Measurements from ENCODE around the gene AGTR1.

The AGTR1 gene

GRCh38 chr3:148697306-148698189 lies at the start of gene AGTR1:
AGTR1 (plus strand) TSS chr3:148697903; CDS start chr3:148741036, 43,133 bp downstream.
- DNase-seq (ENCODE audit: low read depth), result no peak

- no peak for DNase-seq (ENCODE audit: low read depth)
These were observed 48.9 kb upstream of the AGTR1 start for GRCh38 chr3:148648685-148649352.

GRCh38 chr3:148651549-148651948 lies 46.2 kb upstream of the AGTR1 start:
- DNase-seq (ENCODE audit: low read depth), result no peak

- DNase-seq (ENCODE audit: low read depth), result no peak
These were observed 43.3 kb upstream of the AGTR1 start for GRCh38 chr3:148654433-148654832.

DNA sequence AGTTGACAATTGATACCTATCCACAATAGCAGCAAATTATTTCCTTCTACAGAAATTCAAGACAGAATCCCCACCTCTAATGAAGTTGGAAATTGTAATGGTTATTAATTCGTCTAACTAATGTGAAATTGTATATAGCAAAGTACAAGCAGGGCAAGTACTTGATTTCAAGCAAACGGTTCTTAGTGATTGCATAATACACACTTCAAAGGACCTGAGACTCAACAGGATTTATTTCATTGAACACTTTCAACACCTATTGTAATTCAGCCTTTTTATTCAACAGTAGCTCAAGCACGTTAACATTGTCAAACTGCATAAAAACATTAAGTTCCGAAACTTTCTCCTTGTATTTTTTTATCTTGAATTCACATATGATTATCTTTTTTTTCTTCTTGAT lies 40.2 kb upstream of the AGTR1 start:
- DNase-seq (ENCODE audit: low read depth), result no peak

- no peak for DNase-seq (ENCODE audit: low read depth)
These were observed 38.2 kb upstream of the AGTR1 start for GRCh38 chr3:148659512-148659911.

DNA sequence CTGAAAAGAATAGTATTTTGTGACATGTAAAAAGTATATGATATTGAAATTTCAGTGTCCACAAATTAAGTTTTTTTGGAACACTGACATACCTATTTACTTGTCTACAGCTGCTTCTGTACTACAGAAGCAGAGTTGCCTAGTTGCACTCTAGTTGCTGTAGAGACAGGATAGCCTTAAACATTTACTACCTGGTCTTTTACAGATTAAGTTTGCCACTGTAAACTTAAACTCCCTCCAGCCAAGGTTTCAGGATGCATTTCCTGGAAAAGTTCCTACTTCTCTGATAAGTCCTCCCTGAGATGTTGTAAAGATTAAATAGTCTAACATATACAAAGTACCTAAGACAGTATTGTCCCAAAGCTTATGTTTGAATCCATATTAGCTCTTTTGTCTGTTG lies 17.4 kb upstream of the AGTR1 start:
- no peak for DNase-seq (ENCODE audit: low read depth)

- DNase-seq (ENCODE audit: low read depth), result no peak
These were observed 16.6 kb upstream of the AGTR1 start for GRCh38 chr3:148681080-148681479.

- no peak for DNase-seq (ENCODE audit: low read depth)
These were observed 14.7 kb upstream of the AGTR1 start for GRCh38 chr3:148682997-148683396.

DNA sequence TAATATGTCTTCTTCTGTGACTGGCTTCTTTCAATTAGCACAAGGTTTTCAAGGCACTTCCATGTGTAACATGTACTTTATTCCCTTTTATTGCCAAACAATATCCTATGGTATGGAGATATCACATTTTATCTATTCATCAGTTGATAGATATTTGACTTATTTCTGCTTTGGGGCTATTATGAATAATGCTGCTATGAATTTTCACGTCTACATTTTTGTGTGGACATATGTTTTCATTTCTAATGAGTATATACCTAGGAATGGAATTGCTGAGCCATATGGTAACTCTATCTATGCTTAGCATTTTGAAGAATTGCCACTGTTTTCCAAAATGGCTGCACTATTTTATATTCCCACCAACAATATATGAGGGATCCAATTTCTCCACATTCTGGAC lies 3.6 kb upstream of the AGTR1 start:
- no peak for DNase-seq (ENCODE audit: low read depth)

- no peak for DNase-seq (ENCODE audit: low read depth)
These were observed 597 bp downstream of the AGTR1 start for GRCh38 chr3:148698190-148698810.

DNA sequence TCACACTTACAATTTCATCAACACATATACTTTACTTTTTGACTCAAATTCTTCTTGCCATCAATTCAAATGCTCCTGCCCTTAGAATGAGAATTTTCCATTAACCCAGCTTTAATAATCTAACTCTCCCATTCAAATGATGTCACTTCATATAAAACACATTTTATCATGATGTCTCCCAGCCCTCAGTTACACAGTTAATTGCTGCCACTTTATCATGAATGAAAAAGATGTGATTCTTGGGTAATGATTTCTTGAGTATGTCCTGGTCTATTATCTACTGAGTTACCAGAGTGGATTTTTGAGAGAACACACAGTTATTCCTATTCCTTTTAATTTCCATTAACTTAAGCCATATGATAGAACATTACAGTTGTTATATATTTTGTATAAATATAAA lies 7.6 kb downstream of the AGTR1 start:
- no peak for DNase-seq (ENCODE audit: low read depth)

- DNase-seq (ENCODE audit: low read depth), result no peak
These were observed 10.1 kb downstream of the AGTR1 start for GRCh38 chr3:148707601-148708380.

DNA sequence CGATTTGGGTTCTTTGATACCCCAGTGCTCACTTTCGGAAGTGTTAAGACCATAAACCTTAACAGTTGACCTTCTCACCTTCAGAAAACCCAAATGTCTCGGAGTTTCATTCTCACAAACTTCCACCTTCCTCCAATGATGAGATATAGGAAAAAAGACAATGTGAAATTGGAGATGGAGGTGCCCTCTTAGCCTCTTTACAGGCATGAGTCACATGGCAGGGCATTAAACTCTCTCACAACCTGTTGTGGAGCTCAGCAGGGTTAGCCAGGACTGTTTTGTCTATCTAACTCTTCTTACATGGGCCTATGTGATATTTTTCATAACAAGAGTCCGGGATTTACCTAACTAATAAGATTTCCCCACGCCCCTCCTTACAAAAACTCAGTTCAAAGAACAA lies 10.7 kb downstream of the AGTR1 start:
- DNase-seq (ENCODE audit: low read depth), result no peak

DNA sequence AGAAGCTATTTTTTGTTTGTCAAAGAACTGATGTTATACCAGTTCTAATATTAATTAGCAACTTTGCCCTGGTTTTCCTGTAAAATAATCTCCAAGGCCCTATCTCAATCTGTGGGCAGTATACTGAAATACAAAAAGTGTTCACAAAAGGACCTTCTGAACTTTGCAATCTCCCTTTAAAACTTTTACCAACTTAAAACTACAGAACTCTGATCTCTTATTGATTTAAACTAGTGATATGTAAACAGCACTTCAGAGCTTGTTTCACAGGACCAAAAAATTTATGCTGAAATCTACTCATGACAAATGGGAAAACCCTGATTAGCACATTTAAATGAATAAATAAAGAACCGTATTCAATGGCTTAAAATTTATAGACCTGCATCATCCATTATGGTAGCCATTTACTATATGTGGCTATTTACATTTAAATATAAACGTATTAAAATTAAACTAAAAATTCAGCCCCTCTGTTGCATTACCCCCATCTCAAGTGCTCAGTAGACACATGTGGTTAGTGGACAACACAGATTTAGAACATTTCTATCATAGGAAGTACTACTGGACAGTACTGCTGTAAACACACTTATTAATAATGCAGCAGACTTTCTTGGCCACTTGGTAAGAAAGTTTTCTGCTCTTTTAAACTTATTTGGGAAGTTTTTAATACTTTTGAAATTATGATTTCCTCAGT lies 12.0 kb downstream of the AGTR1 start:
- no peak for DNase-seq (ENCODE audit: low read depth)

GRCh38 chr3:148710665-148711064 lies 13.0 kb downstream of the AGTR1 start:
- no peak for DNase-seq (ENCODE audit: low read depth)

- DNase-seq (ENCODE audit: low read depth), result no peak
These were observed 14.4 kb downstream of the AGTR1 start for GRCh38 chr3:148711981-148712666.

DNA sequence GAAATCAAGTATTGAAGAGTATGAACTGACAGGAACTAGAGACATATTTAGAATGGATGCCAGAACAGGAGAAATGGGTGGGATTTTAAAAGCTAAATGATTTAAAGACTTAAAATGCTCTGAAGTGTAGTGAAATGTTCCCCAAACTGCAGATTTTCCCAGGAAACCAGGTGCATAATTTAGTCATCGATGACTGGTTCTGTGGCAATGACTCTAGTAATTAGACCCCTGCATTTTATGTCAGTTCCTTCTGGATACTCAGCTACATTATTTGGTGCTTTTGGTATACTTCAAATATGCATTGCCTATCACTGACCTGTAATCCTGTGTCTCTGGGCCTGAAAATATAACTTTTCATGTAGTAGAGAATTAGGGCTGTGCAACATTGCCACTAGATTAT lies 16.8 kb downstream of the AGTR1 start:
- DNase-seq (ENCODE audit: low read depth), result no peak

DNA sequence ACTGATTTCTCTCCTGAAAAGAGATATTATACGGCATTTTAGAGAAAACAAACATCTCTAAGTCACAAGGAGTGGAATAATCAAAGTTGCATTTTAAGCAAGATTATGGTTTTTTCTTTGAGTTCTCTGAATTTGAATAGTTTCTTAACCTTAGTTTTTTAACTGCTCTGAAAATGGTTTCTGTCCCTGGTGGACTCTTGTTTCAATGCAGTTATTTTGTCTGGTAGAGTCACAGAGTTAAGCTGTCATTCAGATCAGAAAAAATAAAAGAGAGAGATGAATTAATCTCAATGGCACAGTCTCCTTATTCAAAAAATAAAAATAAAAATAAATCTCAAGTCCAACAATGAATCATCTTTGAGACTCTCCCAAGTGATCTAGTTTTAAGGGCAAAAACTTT lies 19.0 kb downstream of the AGTR1 start:
- DNase-seq (ENCODE audit: low read depth), result no peak

- DNase-seq (ENCODE audit: low read depth), result no peak
These were observed 20.3 kb downstream of the AGTR1 start for GRCh38 chr3:148717885-148718561.
